GM18858 (cell line): ENCODE results near the gene GNG12.

Experiments used
- ATAC-seq: cut with Tn5 transposase; IDR thresholded peaks from one replicate; pipeline ENCODE4 v1.9.1; 2021; ENCODE audit not compliant: unreplicated experiment

Gene GNG12

GRCh38 chr1:67832737-67833601 lies at the start of gene GNG12:
GNG12 (minus strand) TSS chr1:67833467; CDS start chr1:67707686, 125,781 bp downstream.
- no peak for ATAC-seq

- no peak for ATAC-seq
These were observed 49.1 kb upstream of the GNG12 start for GRCh38 chr1:67882196-67882958.

GRCh38 chr1:67880056-67880601 lies 46.9 kb upstream of the GNG12 start:
- no peak for ATAC-seq

- ATAC-seq, result no peak
These were observed 46.2 kb upstream of the GNG12 start for GRCh38 chr1:67879485-67879884.

GRCh38 chr1:67874501-67875111 lies 41.3 kb upstream of the GNG12 start:
- no peak for ATAC-seq

GRCh38 chr1:67869233-67869632 lies 36.0 kb upstream of the GNG12 start:
- ATAC-seq, result no peak

GRCh38 chr1:67863637-67864036 lies 30.4 kb upstream of the GNG12 start:
- ATAC-seq, result no peak

- no peak for ATAC-seq
These were observed 29.4 kb upstream of the GNG12 start for GRCh38 chr1:67862685-67863084.

- ATAC-seq, result no peak
These were observed 28.7 kb upstream of the GNG12 start for GRCh38 chr1:67861856-67862516.

- ATAC-seq, result no peak
These were observed 27.5 kb upstream of the GNG12 start for GRCh38 chr1:67860776-67861175.

GRCh38 chr1:67856921-67857320 lies 23.7 kb upstream of the GNG12 start:
- no peak for ATAC-seq

GRCh38 chr1:67855961-67856360 lies 22.7 kb upstream of the GNG12 start:
- no peak for ATAC-seq

GRCh38 chr1:67855444-67855843 lies 22.2 kb upstream of the GNG12 start:
- no peak for ATAC-seq

- ATAC-seq, result no peak
These were observed 20.4 kb upstream of the GNG12 start for GRCh38 chr1:67853704-67854103.

- ATAC-seq, result no peak
These were observed 18.5 kb upstream of the GNG12 start for GRCh38 chr1:67851800-67852199.

GRCh38 chr1:67850611-67851075 lies 17.4 kb upstream of the GNG12 start:
- no peak for ATAC-seq

GRCh38 chr1:67850151-67850551 lies 16.9 kb upstream of the GNG12 start:
- no peak for ATAC-seq

- no peak for ATAC-seq
These were observed 14.2 kb upstream of the GNG12 start for GRCh38 chr1:67847466-67847865.

- ATAC-seq, result no peak
These were observed 13.3 kb upstream of the GNG12 start for GRCh38 chr1:67846538-67846937.

- no peak for ATAC-seq
These were observed 11.7 kb upstream of the GNG12 start for GRCh38 chr1:67844988-67845387.

GRCh38 chr1:67843746-67844145 lies 10.5 kb upstream of the GNG12 start:
- no peak for ATAC-seq
